C1 segment of cervical spinal cord (tissue), 14 donors: ENCODE results near the gene ARRB2.
"Not testable (repeated sequence)": the region's sequence is repeated elsewhere in the genome, so short reads cannot be mapped to it uniquely, and the experiment has no call there.

Source experiments
- DNase-seq, 14 donors: peaks; one replicate each; lab custom pipeline; 2025; lab: John Stamatoyannopoulos, UW

ARRB2 gene

GRCh38 chr17:4709794-4710692 is at the start of gene ARRB2:
ARRB2 (plus strand) TSS chr17:4710632; CDS start chr17:4710722, 90 bp downstream.
- DNase-seq: peak; percentile 54 to 100 (median 97)

- no peak for DNase-seq
Observed at GRCh38 chr17:4663711-4664110, 46.7 kb upstream of the ARRB2 start.

GRCh38 chr17:4664230-4664629 is 46.2 kb upstream of the ARRB2 start:
- no peak for DNase-seq

GRCh38 chr17:4665027-4665426 is 45.4 kb upstream of the ARRB2 start:
- DNase-seq: no peak

- no peak for DNase-seq
Observed at GRCh38 chr17:4666296-4666695, 44.1 kb upstream of the ARRB2 start.

- no peak for DNase-seq
Observed at GRCh38 chr17:4667166-4667565, 43.3 kb upstream of the ARRB2 start.

- no peak for DNase-seq
Observed at GRCh38 chr17:4672055-4672630, 38.3 kb upstream of the ARRB2 start.

GRCh38 chr17:4672751-4673150 is 37.7 kb upstream of the ARRB2 start:
- no peak for DNase-seq

- DNase-seq: no peak
Observed at GRCh38 chr17:4673169-4673568, 37.3 kb upstream of the ARRB2 start.

- DNase-seq: no peak
Observed at GRCh38 chr17:4673986-4674684, 36.3 kb upstream of the ARRB2 start.

- no peak for DNase-seq
Observed at GRCh38 chr17:4674685-4674998, 35.8 kb upstream of the ARRB2 start.

- DNase-seq: no peak
Observed at GRCh38 chr17:4675791-4676190, 34.6 kb upstream of the ARRB2 start.

- DNase-seq: no peak
Observed at GRCh38 chr17:4676791-4677190, 33.6 kb upstream of the ARRB2 start.

GRCh38 chr17:4678448-4679026 is 31.9 kb upstream of the ARRB2 start:
- no peak for DNase-seq

GRCh38 chr17:4679658-4680057 is 30.8 kb upstream of the ARRB2 start:
- DNase-seq: no peak

GRCh38 chr17:4683739-4684138 is 26.7 kb upstream of the ARRB2 start:
- DNase-seq: not testable (repeated sequence)

- not testable (repeated sequence) for DNase-seq
Observed at GRCh38 chr17:4689872-4690271, 20.6 kb upstream of the ARRB2 start.

- no peak for DNase-seq
Observed at GRCh38 chr17:4690745-4691144, 19.7 kb upstream of the ARRB2 start.

GRCh38 chr17:4691686-4692085 is 18.7 kb upstream of the ARRB2 start:
- DNase-seq: no peak

GRCh38 chr17:4693416-4693815 is 17.0 kb upstream of the ARRB2 start:
- DNase-seq: no peak

- no peak for DNase-seq
Observed at GRCh38 chr17:4696437-4696805, 14.0 kb upstream of the ARRB2 start.

- DNase-seq: peak in 1 of 14 donors; percentile 9
Observed at GRCh38 chr17:4699401-4700056, 10.9 kb upstream of the ARRB2 start.
